CD4-positive, CD25-positive, alpha-beta regulatory T cell (primary cell): ENCODE measurements around the gene TMEM147. TPM values are rescaled to one million over a fixed set of nuclear protein-coding genes. Genes with fewer than 3 reads are reported as not detected.

Experiments used
- ATAC-seq, 2 donors: fragments of 150-1000 bp; cut with Tn5 transposase; one replicate each; pipeline ENCODE4 v1.10.0; 2021; ENCODE audit warnings: low read depth in 2 of 2, moderate number of reproducible peaks in 2 of 2, moderate library complexity in 1 of 2
- DNase-seq, 3 donors: peaks; one replicate each; pipeline versions ENCODE4 v3.0.0 to v3.0.0-alpha.2; 2012 to 2022; ENCODE audit warnings: mixed read lengths in 1 of 3
- H3K27ac ChIP-seq: one replicate; pipeline ENCODE4 v1.7.0; 2013; ENCODE audit warnings: mild to moderate bottlenecking, low read length; ENCODE audit not compliant: insufficient read depth, poor library complexity, severe bottlenecking
- H3K27me3 ChIP-seq: one replicate; pipeline ENCODE4 v1.7.0; 2013; ENCODE audit warnings: low read length; ENCODE audit not compliant: control insufficient read depth, insufficient read depth
- H3K36me3 ChIP-seq: one replicate; pipeline ENCODE4 v1.7.0; 2013; ENCODE audit warnings: mild to moderate bottlenecking, low read length, moderate library complexity; ENCODE audit not compliant: control insufficient read depth, insufficient read depth
- H3K4me1 ChIP-seq: 2 replicates; pipeline ENCODE4 v1.7.0; 2013; ENCODE audit warnings: mild to moderate bottlenecking, low read length; ENCODE audit not compliant: insufficient read depth, control insufficient read depth, poor library complexity, severe bottlenecking
- H3K4me3 ChIP-seq: one replicate; pipeline ENCODE4 v1.7.0; 2013; ENCODE audit warnings: low read depth, mild to moderate bottlenecking, low read length, moderate library complexity
- H3K9me3 ChIP-seq, 2 experiments: 1 replicate in 1 of 2; 2 replicates in 1 of 2; pipeline ENCODE4 v1.7.0; 2013; ENCODE audit warnings: low read length in 2 of 2, mild to moderate bottlenecking in 1 of 2, moderate library complexity in 1 of 2; ENCODE audit not compliant: control insufficient read depth in 2 of 2
- H3K27ac Mint-ChIP-seq, 3 donors: one replicate each; pipeline ENCODE4 v1.8.0; 2020 to 2022; ENCODE audit warnings: mild to moderate bottlenecking in 3 of 3, mixed read lengths in 3 of 3, moderate library complexity in 2 of 3
- H3K27me3 Mint-ChIP-seq: one replicate; pipeline ENCODE4 v1.8.0; 2022; ENCODE audit warnings: mild to moderate bottlenecking, mixed read lengths
- H3K36me3 Mint-ChIP-seq: one replicate; pipeline ENCODE4 v1.8.0; 2020; ENCODE audit warnings: mixed read lengths
- H3K4me1 Mint-ChIP-seq, 4 donors: one replicate each; pipeline ENCODE4 v1.8.0; 2020 to 2022; ENCODE audit warnings: mixed read lengths in 4 of 4, mild to moderate bottlenecking in 1 of 4
- H3K4me3 Mint-ChIP-seq, 4 donors: one replicate each; pipeline ENCODE4 v1.8.0; 2020 to 2022; ENCODE audit warnings: mild to moderate bottlenecking in 4 of 4, mixed read lengths in 4 of 4, moderate library complexity in 3 of 4
- H3K9me3 Mint-ChIP-seq, 7 donors: one replicate each; pipeline ENCODE4 v1.8.0; 2020 to 2022; ENCODE audit warnings: mixed read lengths in 7 of 7, mild to moderate bottlenecking in 3 of 7, moderate library complexity in 2 of 7
- polyA plus RNA-seq, 4 donors: library from polyadenylated mRNA; unstranded; fragments of 300-500 nt; fragmentation: Illumina TruSeq; gene quantifications; one replicate each; pipeline ENCODE4 v1.2.3, GENCODE V29; 2021
- total RNA-seq: library from RNA; stranded (reverse); gene quantifications from one replicate; pipeline ENCODE4 v1.2.3, GENCODE V29; 2022

TMEM147 gene
- total and polyA plus RNA-seq, 5 donors from 2014 or later, result 37.1 to 179 (median 160) TPM

DNA sequence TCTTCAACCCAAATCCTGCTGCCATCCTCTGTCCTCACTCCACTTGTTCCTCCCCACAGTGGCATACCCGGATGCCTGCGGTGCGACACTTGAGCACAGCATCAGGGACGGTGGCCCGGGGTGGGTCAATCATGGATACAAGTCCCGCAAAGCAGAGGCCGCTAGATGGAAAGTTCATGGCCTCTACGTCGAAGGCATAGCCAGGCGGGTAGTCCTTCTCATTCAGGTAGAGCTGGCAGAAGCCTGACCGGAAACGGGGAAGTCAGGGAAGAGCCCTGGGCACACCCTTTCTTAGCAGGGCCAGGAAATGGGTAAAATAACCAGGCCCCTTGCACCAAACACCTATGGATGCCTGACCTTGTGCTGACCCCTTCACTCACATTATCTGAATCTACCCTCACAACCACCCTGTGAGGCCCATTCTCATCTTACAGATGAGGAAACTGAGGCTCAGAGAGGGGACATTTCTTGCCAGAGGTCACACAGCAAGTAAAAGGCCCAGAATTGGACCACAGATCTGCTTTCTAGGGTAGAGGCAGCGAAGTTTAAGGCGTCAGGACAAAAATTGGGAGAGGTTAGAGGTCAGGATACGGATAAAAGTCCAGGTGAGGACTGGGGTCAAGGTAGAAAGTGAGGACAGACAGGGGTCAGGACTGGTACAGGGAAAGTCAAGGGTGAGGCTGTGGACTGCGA is 11.6 kb downstream of the TMEM147 start:
- peaks cover 0 to 1% (median 0%) of the 10 kb centered on the region in 7 donors for H3K9me3 Mint-ChIP-seq
- peaks cover 0 to 20% (median 3%) of the 10 kb centered on the region in 4 donors for H3K4me1 Mint-ChIP-seq
- peaks cover 15% of the 10 kb centered on the region for H3K4me1 ChIP-seq
- H3K27ac ChIP-seq, result no peak overlapping the region
- peak overlapping the region in 3 of 4 donors; percentile 8 to 68 (median 58) for H3K4me3 Mint-ChIP-seq
- no peaks in the 10 kb centered on the region for H3K36me3 ChIP-seq
- ATAC-seq, result no peak
- no peak overlapping the region for H3K27ac Mint-ChIP-seq
- H3K36me3 Mint-ChIP-seq, result no peaks in the 10 kb centered on the region
- no peak overlapping the region for H3K4me3 ChIP-seq
- DNase-seq, result no peak
- no peaks in the 10 kb centered on the region for H3K27me3 ChIP-seq
- H3K9me3 ChIP-seq, result no peaks in the 10 kb centered on the region
- peaks cover 16% of the 10 kb centered on the region for H3K27me3 Mint-ChIP-seq

DNA sequence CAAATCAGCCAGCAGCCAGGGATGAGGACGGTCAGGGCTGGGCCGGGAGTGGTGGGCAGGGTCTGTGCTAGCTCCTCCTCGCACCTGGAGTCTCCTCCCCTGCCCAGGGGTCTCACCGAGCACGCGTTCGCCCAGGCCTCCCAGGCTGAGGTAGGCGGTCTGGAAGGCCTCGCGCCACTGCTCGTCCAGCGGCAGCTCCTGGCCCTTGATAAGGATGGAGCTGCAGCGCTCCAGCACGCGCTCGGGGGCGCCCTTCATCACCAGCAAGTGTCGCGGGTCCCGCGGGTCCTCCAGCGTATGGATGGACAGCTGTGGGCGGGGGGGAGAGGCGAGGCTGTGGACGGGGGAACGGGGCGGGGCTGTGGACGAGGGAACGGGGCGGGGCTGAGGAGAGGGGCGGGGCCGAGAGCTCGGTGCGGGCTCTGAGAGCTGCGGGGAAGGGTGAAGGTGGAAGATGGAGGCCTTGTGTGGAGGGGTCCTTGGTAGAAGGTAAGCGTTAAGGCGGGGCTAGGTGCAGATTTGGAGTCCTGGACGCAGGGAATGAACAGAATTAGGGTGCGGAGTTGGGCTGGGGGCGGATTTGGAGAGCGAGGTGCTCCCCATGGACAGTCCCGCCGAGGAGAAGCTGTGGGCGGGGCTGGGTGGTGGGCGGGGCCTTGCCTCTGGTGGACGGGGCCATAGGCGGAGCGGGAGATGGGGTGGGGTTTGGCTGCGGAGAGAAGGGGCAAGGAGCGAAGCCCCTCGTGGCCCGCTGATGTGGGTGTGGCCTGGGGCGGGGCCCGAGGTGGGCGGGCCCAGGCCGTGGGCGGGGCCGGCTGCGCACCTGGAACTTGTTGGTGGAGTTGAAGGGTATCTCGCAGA is 12.3 kb downstream of the TMEM147 start:
- ATAC-seq, result peak; percentile 45 to 54
- Mint-ChIP-seq H3K9me3 (peaks cover 0 to 1% (median 0%) of the 10 kb centered on the region in 7 donors), H3K27me3 (peaks cover 19% of the 10 kb centered on the region), H3K4me3 (peak overlapping the region; percentile 57 to 85 (median 64)), H3K27ac (peak overlapping the region in 1 of 3 donors; percentile 36), H3K4me1 (peaks cover 0 to 20% (median 3%) of the 10 kb centered on the region in 4 donors), H3K36me3 (no peaks in the 10 kb centered on the region)
- H3K36me3 ChIP-seq, result no peaks in the 10 kb centered on the region
- peak; percentile 24 to 57 (median 48) for DNase-seq
- H3K4me3 ChIP-seq, result peak overlapping the region; percentile 32
- H3K27me3 ChIP-seq, result no peaks in the 10 kb centered on the region
- H3K4me1 ChIP-seq, result peaks cover 15% of the 10 kb centered on the region
- no peaks in the 10 kb centered on the region for H3K9me3 ChIP-seq
- H3K27ac ChIP-seq, result no peak overlapping the region

DNA sequence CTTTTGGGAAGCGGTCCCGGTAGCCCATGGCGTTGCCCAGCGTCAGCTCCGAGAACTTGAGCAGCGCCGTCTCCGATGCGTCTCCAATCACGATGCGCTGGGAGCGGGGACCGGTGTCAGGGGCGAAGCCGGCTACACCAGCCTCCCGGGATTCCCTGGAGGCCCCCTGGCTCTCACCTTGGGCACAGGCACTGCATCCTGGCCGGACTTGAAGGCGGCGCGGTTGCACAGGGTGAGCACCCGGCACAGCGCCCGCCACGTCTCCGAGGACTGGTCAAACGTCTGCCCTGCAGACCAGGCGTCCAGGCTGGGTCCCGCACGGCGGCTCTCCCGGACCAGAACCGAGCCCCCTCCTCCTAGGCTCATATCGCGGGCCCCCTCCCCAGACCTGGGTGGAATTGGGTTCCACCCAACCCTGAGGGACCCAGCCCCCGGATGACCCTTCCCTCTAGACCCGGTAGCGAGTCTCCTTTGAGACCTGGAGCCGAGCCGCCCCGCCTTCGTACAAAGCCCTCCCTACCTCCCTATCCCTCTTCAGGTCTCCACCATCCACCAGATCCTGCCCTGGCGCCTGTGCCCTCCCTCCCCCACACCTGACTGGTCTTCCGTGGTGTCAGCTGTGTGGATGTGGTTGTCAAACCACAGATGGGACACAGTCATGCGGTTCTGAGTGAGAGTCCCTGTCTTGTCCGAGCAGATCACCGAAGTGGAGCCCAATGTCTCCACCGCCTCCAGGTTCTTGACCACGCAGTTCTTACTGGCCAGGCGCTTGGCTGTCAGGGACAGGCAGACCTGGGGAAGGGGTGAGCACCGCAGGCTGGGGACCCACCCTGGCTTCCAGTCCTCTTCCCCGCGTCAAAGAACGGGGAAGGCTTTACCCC is 13.2 kb downstream of the TMEM147 start:
- ATAC-seq (no peak), DNase-seq (no peak)
- no peaks in the 10 kb centered on the region for H3K27me3 ChIP-seq
- Mint-ChIP-seq H3K4me3 (peak overlapping the region in 2 of 4 donors; percentile 8 to 43), H3K27ac (no peak overlapping the region), H3K36me3 (no peaks in the 10 kb centered on the region), H3K27me3 (peaks cover 27% of the 10 kb centered on the region), H3K9me3 (no peaks in the 10 kb centered on the region), H3K4me1 (peaks cover 0 to 20% (median 3%) of the 10 kb centered on the region in 4 donors)
- H3K27ac ChIP-seq, result no peak overlapping the region
- no peak overlapping the region for H3K4me3 ChIP-seq
- no peaks in the 10 kb centered on the region for H3K9me3 ChIP-seq
- H3K4me1 ChIP-seq, result peaks cover 15% of the 10 kb centered on the region
- no peaks in the 10 kb centered on the region for H3K36me3 ChIP-seq

DNA sequence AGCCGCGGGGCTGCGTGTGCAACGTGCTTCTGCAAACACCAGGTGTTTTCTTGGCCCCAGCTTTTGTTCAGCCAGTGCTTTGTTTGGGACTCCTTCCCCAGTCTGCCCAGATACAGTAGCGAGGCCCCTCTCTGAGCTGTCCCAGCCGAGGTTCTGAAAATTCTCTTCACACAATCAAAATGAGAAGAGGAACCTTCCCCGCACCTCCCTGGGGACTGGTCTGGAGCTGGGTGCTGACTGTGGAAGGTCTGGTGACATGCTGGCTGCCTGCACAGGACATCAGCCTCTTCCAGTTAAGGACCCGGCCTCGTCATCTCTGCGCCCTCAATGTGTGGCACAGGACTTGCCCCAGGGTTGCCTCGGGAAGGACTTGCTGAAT is 13.8 kb downstream of the TMEM147 start:
- H3K36me3 Mint-ChIP-seq, result no peaks in the 10 kb centered on the region
- no peak overlapping the region for H3K4me3 ChIP-seq
- H3K4me1 Mint-ChIP-seq, result peaks cover 0 to 20% (median 3%) of the 10 kb centered on the region in 4 donors
- H3K27ac Mint-ChIP-seq, result peak overlapping the region in 1 of 3 donors; percentile 76
- no peak overlapping the region for H3K27ac ChIP-seq
- H3K9me3 Mint-ChIP-seq, result no peaks in the 10 kb centered on the region
- peaks cover 15% of the 10 kb centered on the region for H3K4me1 ChIP-seq
- peaks cover 27% of the 10 kb centered on the region for H3K27me3 Mint-ChIP-seq
- H3K27me3 ChIP-seq, result no peaks in the 10 kb centered on the region
- DNase-seq (no peak), ATAC-seq (no peak)
- peak overlapping the region in 2 of 4 donors; percentile 8 to 43 for H3K4me3 Mint-ChIP-seq
- no peaks in the 10 kb centered on the region for H3K36me3 ChIP-seq
- no peaks in the 10 kb centered on the region for H3K9me3 ChIP-seq

DNA sequence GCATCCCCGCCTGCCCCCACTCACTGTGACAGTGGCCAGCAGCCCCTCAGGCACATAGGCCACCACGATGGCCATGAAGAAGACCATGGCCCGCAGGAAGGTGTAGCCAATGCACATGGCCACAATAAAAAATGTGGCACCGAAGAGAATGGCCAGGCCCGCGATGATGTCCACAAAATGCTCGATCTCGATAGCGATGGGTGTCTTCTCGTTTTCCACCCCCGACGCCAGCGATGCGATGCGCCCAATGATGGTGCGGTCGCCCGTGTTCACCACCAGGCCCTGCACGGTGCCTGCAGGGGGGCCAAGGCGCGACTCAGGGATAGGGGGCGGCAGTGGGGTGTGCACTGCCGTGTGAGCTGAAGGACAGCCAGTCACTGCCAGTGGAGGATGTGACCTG is 14.4 kb downstream of the TMEM147 start:
- Histone ChIP-seq H3K4me1 (peaks cover 15% of the 10 kb centered on the region), H3K9me3 (no peaks in the 10 kb centered on the region), H3K4me3 (no peak overlapping the region), H3K27me3 (peaks cover 2% of the 10 kb centered on the region), H3K27ac (no peak overlapping the region), H3K36me3 (no peaks in the 10 kb centered on the region)
- DNase-seq (no peak), ATAC-seq (no peak)
- Mint-ChIP-seq H3K27ac (no peak overlapping the region), H3K4me3 (no peak overlapping the region), H3K36me3 (no peaks in the 10 kb centered on the region), H3K9me3 (no peaks in the 10 kb centered on the region), H3K4me1 (peaks cover 0 to 20% (median 3%) of the 10 kb centered on the region in 4 donors), H3K27me3 (peaks cover 27% of the 10 kb centered on the region)

DNA sequence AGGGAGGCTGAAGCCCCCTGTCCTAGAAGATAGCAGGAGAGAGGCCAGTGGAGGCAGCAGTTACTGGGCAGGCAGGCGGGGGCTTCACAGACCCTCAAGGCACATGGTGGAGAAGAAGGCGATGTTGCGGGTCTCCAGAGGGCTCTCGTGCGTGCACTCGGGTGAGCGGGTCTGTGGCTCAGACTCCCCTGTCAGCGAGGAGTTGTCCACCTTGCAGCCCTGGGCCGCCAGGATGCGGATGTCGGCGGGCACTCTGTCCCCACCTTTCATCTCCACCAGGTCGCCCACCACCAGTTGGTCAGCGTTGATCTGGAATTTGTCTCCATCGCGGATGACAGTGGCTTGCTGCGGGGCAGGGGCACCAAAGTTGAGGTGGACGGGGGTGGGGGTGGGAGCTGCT is 14.8 kb downstream of the TMEM147 start:
- Mint-ChIP-seq H3K9me3 (no peaks in the 10 kb centered on the region), H3K4me1 (peaks cover 0 to 20% (median 3%) of the 10 kb centered on the region in 4 donors), H3K27ac (no peak overlapping the region), H3K4me3 (no peak overlapping the region), H3K36me3 (no peaks in the 10 kb centered on the region), H3K27me3 (peaks cover 27% of the 10 kb centered on the region)
- H3K4me3 ChIP-seq, result no peak overlapping the region
- DNase-seq (no peak), ATAC-seq (no peak)
- H3K27me3 ChIP-seq, result peaks cover 2% of the 10 kb centered on the region
- H3K27ac ChIP-seq, result no peak overlapping the region
- H3K9me3 ChIP-seq, result no peaks in the 10 kb centered on the region
- peaks cover 15% of the 10 kb centered on the region for H3K4me1 ChIP-seq
- no peaks in the 10 kb centered on the region for H3K36me3 ChIP-seq

DNA sequence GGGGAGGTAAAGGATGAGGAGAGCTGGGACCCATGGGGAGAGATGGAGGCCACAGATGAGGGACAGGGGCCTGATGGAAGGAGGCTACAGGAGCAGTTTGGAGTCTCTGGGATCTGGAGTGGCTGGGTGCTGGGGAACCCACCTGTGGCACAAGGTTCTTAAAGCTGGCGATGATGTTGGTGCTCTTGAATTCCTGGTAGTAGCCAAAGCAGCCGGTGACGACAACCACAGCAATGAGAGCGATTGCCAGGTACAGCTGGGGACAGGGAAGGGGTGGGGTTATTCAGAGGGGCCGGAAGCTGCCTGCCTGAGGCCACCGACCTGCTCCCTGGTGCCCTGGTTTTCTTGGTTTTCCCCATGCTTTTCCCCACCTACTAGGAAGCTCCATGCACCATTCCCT is 15.3 kb downstream of the TMEM147 start:
- Histone ChIP-seq H3K4me3 (no peak overlapping the region), H3K4me1 (peaks cover 15% of the 10 kb centered on the region), H3K27me3 (peaks cover 2% of the 10 kb centered on the region), H3K36me3 (no peaks in the 10 kb centered on the region), H3K27ac (no peak overlapping the region), H3K9me3 (no peaks in the 10 kb centered on the region)
- H3K4me1 Mint-ChIP-seq, result peaks cover 0 to 20% (median 3%) of the 10 kb centered on the region in 4 donors
- peak overlapping the region in 2 of 4 donors; percentile 50 to 55 for H3K4me3 Mint-ChIP-seq
- H3K36me3 Mint-ChIP-seq, result no peaks in the 10 kb centered on the region
- no peak for ATAC-seq
- peaks cover 27% of the 10 kb centered on the region for H3K27me3 Mint-ChIP-seq
- H3K27ac Mint-ChIP-seq, result no peak overlapping the region
- no peaks in the 10 kb centered on the region for H3K9me3 Mint-ChIP-seq
- no peak for DNase-seq
